ENCODE data around the gene COBLL1.

Gene COBLL1

GRCh38 chr2:164692114-164692513 is 149.5 kb downstream of the COBLL1 start:
- no peak overlapping the region for H3K27ac ChIP-seq (ENCODE audit: low read length)

GRCh38 chr2:164691346-164691887 is 150.2 kb downstream of the COBLL1 start:
- Histone ChIP-seq H3K4me3 (ENCODE audit: low read depth in 1 of 2, low read length in 2 of 2) (no peak overlapping the region), H3K36me3 (ENCODE audit: insufficient read depth, low read length) (no peaks in the 10 kb centered on the region), H4K20me1 (ENCODE audit: insufficient read depth, low read length) (no peaks in the 10 kb centered on the region), H3K4me2 (ENCODE audit: insufficient read depth, low read length) (no peak overlapping the region), H3K4me1 (ENCODE audit: insufficient read depth, low read length) (no peaks in the 10 kb centered on the region), H3K9ac (ENCODE audit: low read depth, low read length) (no peak overlapping the region), H2AFZ (ENCODE audit: low read depth, low read length) (no peak overlapping the region), H3K79me2 (ENCODE audit: insufficient read depth, low read length) (no peaks in the 10 kb centered on the region), H3K27ac (ENCODE audit: low read length) (no peak overlapping the region), H3K9me3 (ENCODE audit: insufficient read depth, low read length, severe bottlenecking) (no peaks in the 10 kb centered on the region), H3K27me3 (ENCODE audit: insufficient read depth, low read length, poor library complexity) (no peaks in the 10 kb centered on the region)
- ATAC-seq (ENCODE audit: insufficient read depth, low read depth): no peak
- no peak for TF ChIP-seq EZH2 (IDR thresholded peaks at IDR 0.05; ENCODE audit: borderline replicate concordance, low read depth, low read length, severe bottlenecking)
- no peak for TF ChIP-seq CTCF (IDR thresholded peaks at IDR 0.05; ENCODE audit: borderline replicate concordance, extremely low read depth, low read length, poor library complexity, severe bottlenecking)
- no peak for DNase-seq

More at GRCh38 chr2:164692114-164692513, 149.5 kb downstream of the COBLL1 start:
- no peaks in the 10 kb centered on the region for H3K27me3 ChIP-seq (ENCODE audit: insufficient read depth, low read length, poor library complexity)
- no peak overlapping the region for H3K4me2 ChIP-seq (ENCODE audit: insufficient read depth, low read length)
- no peak overlapping the region for H3K4me3 ChIP-seq (ENCODE audit: low read depth in 1 of 2, low read length in 2 of 2)
- H3K36me3 ChIP-seq (ENCODE audit: insufficient read depth, low read length): no peaks in the 10 kb centered on the region
- ATAC-seq (ENCODE audit: insufficient read depth, low read depth) (no peak), DNase-seq (no peak)
- H3K9ac ChIP-seq (ENCODE audit: low read depth, low read length): no peak overlapping the region
- H3K9me3 ChIP-seq (ENCODE audit: insufficient read depth, low read length, severe bottlenecking): no peaks in the 10 kb centered on the region
- no peaks in the 10 kb centered on the region for H4K20me1 ChIP-seq (ENCODE audit: insufficient read depth, low read length)
- TF ChIP-seq CTCF (IDR thresholded peaks at IDR 0.05; ENCODE audit: borderline replicate concordance, extremely low read depth, low read length, poor library complexity, severe bottlenecking): no peak
- no peak for TF ChIP-seq EZH2 (IDR thresholded peaks at IDR 0.05; ENCODE audit: borderline replicate concordance, low read depth, low read length, severe bottlenecking)
- no peaks in the 10 kb centered on the region for H3K4me1 ChIP-seq (ENCODE audit: insufficient read depth, low read length)
- no peaks in the 10 kb centered on the region for H3K79me2 ChIP-seq (ENCODE audit: insufficient read depth, low read length)
- no peak overlapping the region for H2AFZ ChIP-seq (ENCODE audit: low read depth, low read length)

DNA sequence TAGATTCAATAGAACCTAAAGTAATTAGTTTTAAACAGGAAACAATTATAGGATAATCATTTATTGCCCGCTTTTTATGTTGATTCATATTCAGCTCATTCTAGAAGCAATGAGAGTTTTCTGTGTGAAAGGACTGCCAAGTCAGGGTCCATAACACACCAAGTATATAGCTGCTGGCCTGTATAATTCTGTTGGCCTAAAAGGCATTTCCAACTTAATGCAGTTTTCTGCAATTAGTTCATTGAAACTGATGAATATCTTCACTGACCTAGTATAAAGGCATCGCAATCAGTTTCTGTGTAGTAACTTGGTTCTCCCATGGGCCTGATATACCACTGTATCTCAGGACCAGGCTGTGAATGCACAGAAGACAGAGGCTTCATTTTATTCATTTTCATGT is 151.3 kb downstream of the COBLL1 start:
- Histone ChIP-seq H3K27ac (ENCODE audit: low read length) (no peak overlapping the region), H3K9ac (ENCODE audit: low read depth, low read length) (no peak overlapping the region), H4K20me1 (ENCODE audit: insufficient read depth, low read length) (no peaks in the 10 kb centered on the region), H3K4me2 (ENCODE audit: insufficient read depth, low read length) (no peak overlapping the region), H2AFZ (ENCODE audit: low read depth, low read length) (no peak overlapping the region), H3K36me3 (ENCODE audit: insufficient read depth, low read length) (no peaks in the 10 kb centered on the region), H3K9me3 (ENCODE audit: insufficient read depth, low read length, severe bottlenecking) (no peaks in the 10 kb centered on the region), H3K27me3 (ENCODE audit: insufficient read depth, low read length, poor library complexity) (no peaks in the 10 kb centered on the region), H3K79me2 (ENCODE audit: insufficient read depth, low read length) (no peaks in the 10 kb centered on the region), H3K4me3 (ENCODE audit: low read depth in 1 of 2, low read length in 2 of 2) (no peak overlapping the region), H3K4me1 (ENCODE audit: insufficient read depth, low read length) (no peaks in the 10 kb centered on the region)
- TF ChIP-seq CTCF (IDR thresholded peaks at IDR 0.05; ENCODE audit: borderline replicate concordance, extremely low read depth, low read length, poor library complexity, severe bottlenecking) (no peak), EZH2 (IDR thresholded peaks at IDR 0.05; ENCODE audit: borderline replicate concordance, low read depth, low read length, severe bottlenecking) (no peak)
- no peak for ATAC-seq (ENCODE audit: insufficient read depth, low read depth)
- DNase-seq: no peak

All from DND-41 (cell line).